SH-SY5Y (cell line): ENCODE results near the gene STK40.

Experiments used
- GATA2 ChIP-seq: IDR thresholded peaks from 2 replicates; pipeline ENCODE4 v1.6.1; 2011; ENCODE audit warnings: mild to moderate bottlenecking, low read depth, low read length
- GATA3 ChIP-seq: IDR thresholded peaks from 2 replicates; pipeline ENCODE4 v1.6.1; 2011; ENCODE audit warnings: low read depth, mild to moderate bottlenecking, low read length, moderate library complexity

GRCh38 chr1:36400514-36400824, 14.7 kb upstream of the STK40 start:
- no peak for TF ChIP-seq GATA3
- no peak for TF ChIP-seq GATA2
